Naive thymus-derived CD8-positive, alpha-beta T cell (primary cell): ENCODE measurements around the gene NUDT21. TPM values are rescaled to one million over a fixed set of nuclear protein-coding genes. Genes with fewer than 3 reads are reported as not detected.
"Not testable (repeated sequence)": the region's sequence is repeated elsewhere in the genome, so short reads cannot be mapped to it uniquely, and the experiment has no call there.

ENCODE experiments used
- ATAC-seq, 2 donors: fragments of 150-1000 bp; cut with Tn5 transposase in 1 of 2; sonication (Bioruptor Pico), chemical (Tn5 transposase) in 1 of 2; 1 replicate in 1 of 2; 2 replicates in 1 of 2; pipeline ENCODE4 v1.10.0; 2021; ENCODE audit warnings: mild to moderate bottlenecking in 2 of 2, moderate library complexity in 2 of 2
- POLR2A ChIA-PET: fragments of 350-600 bp; sonication (Branson Sonifier 250); formaldehyde crosslinking; loops from one replicate; lab custom pipeline; 2021; ENCODE audit warnings: antibody characterized with exemption; lab: Charles Lee
- DNase-seq, 10 donors: peaks; one replicate each; pipeline versions ENCODE4 v3.0.0 to v3.0.0-alpha.2; 2020 to 2022
- H3K27ac Mint-ChIP-seq, 10 donors: one replicate each; pipeline ENCODE4 v1.8.0; 2020 to 2022; ENCODE audit warnings: mild to moderate bottlenecking in 10 of 10, mixed read lengths in 10 of 10, moderate library complexity in 4 of 10, inconsistent platforms in 1 of 10
- H3K27me3 Mint-ChIP-seq, 5 donors: one replicate each; pipeline ENCODE4 v1.8.0; 2021 to 2022; ENCODE audit warnings: mixed read lengths in 5 of 5
- H3K36me3 Mint-ChIP-seq, 3 donors: one replicate each; pipeline ENCODE4 v1.8.0; 2020 to 2022; ENCODE audit warnings: mixed read lengths in 3 of 3, mild to moderate bottlenecking in 2 of 3, inconsistent platforms in 1 of 3
- H3K4me1 Mint-ChIP-seq, 4 donors: one replicate each; pipeline ENCODE4 v1.8.0; 2021 to 2022; ENCODE audit warnings: mixed read lengths in 4 of 4
- H3K4me3 Mint-ChIP-seq, 10 donors: one replicate each; pipeline ENCODE4 v1.8.0; 2020 to 2022; ENCODE audit warnings: mild to moderate bottlenecking in 10 of 10, mixed read lengths in 10 of 10, moderate library complexity in 6 of 10, inconsistent platforms in 1 of 10
- H3K9me3 Mint-ChIP-seq, 9 donors: one replicate each; pipeline ENCODE4 v1.8.0; 2020 to 2022; ENCODE audit warnings: mixed read lengths in 9 of 9, mild to moderate bottlenecking in 3 of 9, inconsistent platforms in 1 of 9, moderate library complexity in 1 of 9
- polyA plus RNA-seq, 3 donors: library from polyadenylated mRNA; unstranded; fragments of 300-500 nt; fragmentation: Illumina TruSeq; gene quantifications; one replicate each; pipeline ENCODE4 v1.2.3, GENCODE V29; 2021
- total RNA-seq, 8 experiments: library from RNA in 2 of 8; stranded (reverse) in 2 of 8; gene quantifications; one replicate each; pipeline ENCODE4 v1.2.3 and lab custom pipeline; 2021 to 2026

The NUDT21 gene
- total and polyA plus RNA-seq, 5 experiments from 2014 or later = 55.5 to 118 (median 74.1) TPM

DNA sequence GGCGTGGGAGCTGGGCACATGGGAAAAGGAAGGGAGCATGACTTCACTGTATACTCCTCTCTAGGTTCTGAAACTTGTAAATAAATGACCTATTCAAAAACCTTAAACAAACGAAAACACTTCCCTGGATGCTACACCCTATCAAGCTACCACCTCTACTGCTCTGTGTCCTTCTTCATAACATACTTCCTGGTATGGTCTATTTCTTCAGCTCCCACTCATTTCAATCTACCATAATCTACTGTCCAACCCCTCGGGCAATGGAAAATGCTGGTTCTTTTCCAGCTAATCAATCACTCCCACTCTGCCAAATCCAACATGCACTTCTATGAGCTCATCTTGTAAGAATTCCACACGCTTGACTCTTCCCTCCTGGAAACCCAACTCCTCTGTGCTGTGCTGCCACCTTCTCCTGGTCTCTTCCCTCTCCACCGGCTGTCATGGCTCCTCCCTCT lies 68.2 kb downstream of the NUDT21 start:
- H3K27ac Mint-ChIP-seq = peak overlapping the region in 1 of 10 donors; percentile 3
- no peaks in the 10 kb centered on the region for H3K27me3 Mint-ChIP-seq
- peaks cover 0 to 8% (median 6%) of the 10 kb centered on the region in 4 donors for H3K4me1 Mint-ChIP-seq
- ATAC-seq (no peak), DNase-seq (no peak)
- no peak overlapping the region for H3K4me3 Mint-ChIP-seq
- POLR2A ChIA-PET = no interaction called here
- H3K9me3 Mint-ChIP-seq = peaks cover 14 to 41% (median 28%) of the 10 kb centered on the region in 9 donors
- peaks cover 56 to 98% (median 80%) of the 10 kb centered on the region in 3 donors for H3K36me3 Mint-ChIP-seq

DNA sequence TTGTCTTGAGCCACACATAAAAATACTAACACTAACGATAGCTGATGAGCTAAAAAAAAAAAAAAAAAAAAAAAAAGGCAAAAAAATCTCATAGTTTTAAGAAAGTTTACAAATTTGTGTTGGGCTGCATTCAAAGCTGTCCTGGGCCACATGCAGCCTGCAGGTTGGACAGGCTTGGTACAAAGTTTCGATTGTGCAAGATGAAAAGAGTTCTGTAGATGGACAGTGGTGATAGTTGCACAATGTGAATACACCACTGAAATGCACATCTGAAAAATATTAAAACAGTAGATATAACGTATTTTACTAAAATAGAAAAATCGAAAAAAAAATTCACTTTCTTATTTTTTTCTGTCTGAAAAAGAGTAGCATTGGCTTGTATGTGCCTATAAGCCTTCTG lies 68.7 kb downstream of the NUDT21 start:
- Mint-ChIP-seq H3K4me1 (peaks cover 0 to 10% (median 7%) of the 10 kb centered on the region in 4 donors), H3K27ac (no peak overlapping the region), H3K36me3 (peaks cover 56 to 98% (median 80%) of the 10 kb centered on the region in 3 donors), H3K4me3 (no peak overlapping the region), H3K27me3 (no peaks in the 10 kb centered on the region), H3K9me3 (peaks cover 14 to 41% (median 28%) of the 10 kb centered on the region in 9 donors)
- DNase-seq (no peak), ATAC-seq (no peak)
- POLR2A ChIA-PET = no interaction called here

DNA sequence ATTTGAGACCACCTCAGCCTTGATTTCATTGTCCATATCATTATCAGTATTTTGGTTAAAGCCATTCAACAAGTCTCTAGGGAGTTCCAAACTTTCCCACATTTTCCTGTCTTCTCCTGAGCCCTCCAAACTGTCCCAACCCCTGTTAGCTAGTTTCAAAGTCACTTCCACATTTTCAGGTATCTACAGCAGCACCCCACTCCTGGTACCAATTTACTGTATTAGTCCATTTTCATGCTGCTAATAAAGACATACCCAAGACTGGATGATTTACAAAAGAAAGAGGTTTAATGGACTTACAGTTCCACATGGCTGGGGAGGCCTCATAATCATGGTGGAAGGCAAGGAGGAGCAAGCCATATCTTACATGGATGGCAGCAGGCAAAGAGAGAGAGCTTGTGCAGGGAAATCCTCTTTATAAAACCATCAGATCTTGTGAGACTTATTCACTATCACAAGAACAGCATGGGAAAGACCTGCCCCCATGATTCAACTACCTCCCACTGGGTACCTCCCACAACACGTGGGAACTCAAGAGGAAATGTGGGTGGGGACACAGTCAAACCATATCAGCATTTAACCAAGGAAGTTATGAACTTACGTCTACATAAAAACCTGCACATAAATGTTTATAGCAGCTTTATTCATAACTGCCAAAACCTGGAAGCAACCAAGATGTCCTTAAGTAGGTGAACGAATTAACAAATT lies 70.2 kb downstream of the NUDT21 start:
- ATAC-seq, DNase-seq, POLR2A ChIA-PET, H3K4me3 Mint-ChIP-seq, H3K27me3 Mint-ChIP-seq: not testable (repeated sequence)
- peak overlapping the region in 2 of 10 donors; percentile 17 to 76 for H3K27ac Mint-ChIP-seq
- H3K36me3 Mint-ChIP-seq = peaks cover 59 to 86% (median 77%) of the 10 kb centered on the region in 3 donors
- peaks cover 14 to 41% (median 28%) of the 10 kb centered on the region in 9 donors for H3K9me3 Mint-ChIP-seq
- H3K4me1 Mint-ChIP-seq = peaks cover 0 to 14% (median 10%) of the 10 kb centered on the region in 4 donors

Other genes with a start within 250 kb of the NUDT21 start
- 10 to 100 TPM; 74.0 to 83.0 TPM for gene AMFR, start 25.8 kb downstream of the NUDT21 start, total RNA-seq
- 10 to 100 TPM; 24.2 to 38.4 (median 36.2) TPM for gene AMFR, start 25.8 kb downstream of the NUDT21 start, polyA plus RNA-seq
- 10 to 100 TPM; 48.0 to 55.0 TPM for gene OGFOD1, start 222 bp upstream of the NUDT21 start, total RNA-seq
- 100 to 1,000 TPM in 2 of 3 donors, 10 to 100 TPM in 1; 94.1 to 109 (median 103) TPM for gene OGFOD1, start 222 bp upstream of the NUDT21 start, polyA plus RNA-seq
- gene BBS2, start 68.7 kb upstream of the NUDT21 start, total RNA-seq = 100 to 1,000 TPM in 1 of 2 experiments, 10 to 100 TPM in 1; 94.7 to 107 TPM
- gene BBS2, start 68.7 kb upstream of the NUDT21 start, polyA plus RNA-seq = 10 to 100 TPM; 35.7 to 37.6 (median 36.1) TPM
- gene MT4, start 113.7 kb upstream of the NUDT21 start, total RNA-seq = not detected
- not detected for gene MT4, start 113.7 kb upstream of the NUDT21 start, polyA plus RNA-seq
- gene MT3, start 138.2 kb upstream of the NUDT21 start, total RNA-seq = 1 to 10 TPM; 1.8 to 3.1 TPM
- gene MT3, start 138.2 kb upstream of the NUDT21 start, polyA plus RNA-seq = 10 to 100 TPM in 2 of 3 donors, 1 to 10 TPM in 1; 8.6 to 19.9 (median 19.2) TPM
- gene MT2A, start 157.3 kb upstream of the NUDT21 start, total RNA-seq = 10 to 100 TPM; 32.3 to 39.0 TPM
- 100 to 1,000 TPM; 248 to 303 (median 294) TPM for gene MT2A, start 157.3 kb upstream of the NUDT21 start, polyA plus RNA-seq
- 1 to 10 TPM; 1.3 to 1.6 TPM for gene MT1E, start 174.4 kb upstream of the NUDT21 start, total RNA-seq
- 10 to 100 TPM in 2 of 3 donors, 1 to 10 TPM in 1; 7.1 to 21.9 (median 10.5) TPM for gene MT1E, start 174.4 kb upstream of the NUDT21 start, polyA plus RNA-seq
- not detected for gene MT1M, start 181.3 kb upstream of the NUDT21 start, total RNA-seq
- gene MT1M, start 181.3 kb upstream of the NUDT21 start, polyA plus RNA-seq = not detected
- gene MT1A, start 187.3 kb upstream of the NUDT21 start, total RNA-seq = not detected
- gene MT1A, start 187.3 kb upstream of the NUDT21 start, polyA plus RNA-seq = not detected
- gene MT1B, start 200.6 kb upstream of the NUDT21 start, total RNA-seq = not detected
- gene MT1B, start 200.6 kb upstream of the NUDT21 start, polyA plus RNA-seq = not detected
- 10 to 100 TPM; 18.4 to 18.9 TPM for gene MT1F, start 206.6 kb upstream of the NUDT21 start, total RNA-seq
- gene MT1F, start 206.6 kb upstream of the NUDT21 start, polyA plus RNA-seq = 10 to 100 TPM; 82.3 to 97.4 (median 94.2) TPM
- not detected for gene MT1G, start 216.7 kb upstream of the NUDT21 start, total RNA-seq
- gene MT1G, start 216.7 kb upstream of the NUDT21 start, polyA plus RNA-seq = under 1 TPM in 1 of 3 donors, not detected in 2; 0.74 TPM
- not detected for gene MT1H, start 218.5 kb upstream of the NUDT21 start, total RNA-seq
- gene MT1H, start 218.5 kb upstream of the NUDT21 start, polyA plus RNA-seq = not detected
- 10 to 100 TPM; 27.6 to 31.1 TPM for gene MT1X, start 231.1 kb upstream of the NUDT21 start, total RNA-seq
- 100 to 1,000 TPM; 185 to 201 (median 201) TPM for gene MT1X, start 231.1 kb upstream of the NUDT21 start, polyA plus RNA-seq